Measurements from ENCODE around the gene EDNRB. TPM values are rescaled to one million over a fixed set of nuclear protein-coding genes. Genes with fewer than 3 reads are reported as not detected.

Gene EDNRB
- total RNA-seq, 2 donors from 2014 or later, result 4.4 to 5.9 TPM

DNA sequence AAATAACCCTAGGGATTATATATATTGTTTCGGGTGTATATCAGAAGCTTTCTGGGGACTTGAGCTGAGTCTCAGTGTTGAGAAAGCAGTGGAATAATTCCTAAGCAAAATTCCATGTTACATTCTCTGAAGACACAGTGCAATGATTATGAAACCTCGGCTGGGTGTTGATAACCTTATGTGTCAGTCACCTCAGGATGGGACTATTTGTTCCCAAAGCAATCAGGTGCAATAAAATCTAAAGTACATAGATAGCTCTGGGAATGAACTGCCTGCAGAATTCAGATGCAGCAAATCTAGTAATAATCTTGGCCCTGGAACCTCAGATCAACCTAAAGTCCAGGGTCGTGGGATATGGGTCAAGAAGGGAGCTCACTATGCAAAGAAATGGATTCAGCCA lies 53.0 kb downstream of the EDNRB start:
- no peak overlapping the region for H3K27ac Mint-ChIP-seq
- peaks cover 28% of the 10 kb centered on the region for H3K4me1 Mint-ChIP-seq

DNA sequence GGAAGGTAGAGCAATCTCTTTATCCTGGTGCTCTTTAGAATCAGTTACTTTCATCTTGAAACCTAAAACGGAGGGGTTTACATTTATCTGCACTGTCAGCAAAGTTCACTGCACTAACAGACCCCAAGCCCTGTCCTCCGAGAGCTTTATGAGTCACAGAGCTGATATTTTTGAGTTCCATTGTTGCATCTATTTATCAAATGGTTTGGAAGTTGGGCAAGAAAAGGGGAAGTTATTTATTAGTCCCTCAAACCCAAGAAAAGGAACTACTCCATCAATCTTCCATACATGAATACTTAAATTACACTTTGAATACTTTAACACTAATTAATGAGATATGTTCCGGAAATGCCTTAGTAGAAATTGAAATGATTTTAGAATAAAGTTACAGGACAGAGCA lies 55.5 kb downstream of the EDNRB start:
- Histone ChIP-seq H3K4me1 (ENCODE audit: control insufficient read depth, insufficient read depth, low read length) (peaks cover 3% of the 10 kb centered on the region), H3K9ac (ENCODE audit: extremely low read depth, low read length, poor library complexity, severe bottlenecking) (no peak overlapping the region), H3K27ac (ENCODE audit: low read depth, low read length) (no peak overlapping the region), H3K4me3 (ENCODE audit: low read length) (no peak overlapping the region), H3K9me3 (ENCODE audit: control insufficient read depth, low read length) (no peaks in the 10 kb centered on the region), H3K36me3 (ENCODE audit: control insufficient read depth, insufficient read depth, low read length) (no peaks in the 10 kb centered on the region), H3K27me3 (ENCODE audit: control insufficient read depth, insufficient read depth, low read length, poor library complexity, severe bottlenecking) (peaks cover 10% of the 10 kb centered on the region)
- 83 to 93% methylated on average over 1 to 3 of the region's 3 CpGs for WGBS, 2 experiments (ENCODE audit: insufficient coverage in 1 of 2, insufficient read length in 1 of 2)
- TF ChIP-seq, protein P1, sequence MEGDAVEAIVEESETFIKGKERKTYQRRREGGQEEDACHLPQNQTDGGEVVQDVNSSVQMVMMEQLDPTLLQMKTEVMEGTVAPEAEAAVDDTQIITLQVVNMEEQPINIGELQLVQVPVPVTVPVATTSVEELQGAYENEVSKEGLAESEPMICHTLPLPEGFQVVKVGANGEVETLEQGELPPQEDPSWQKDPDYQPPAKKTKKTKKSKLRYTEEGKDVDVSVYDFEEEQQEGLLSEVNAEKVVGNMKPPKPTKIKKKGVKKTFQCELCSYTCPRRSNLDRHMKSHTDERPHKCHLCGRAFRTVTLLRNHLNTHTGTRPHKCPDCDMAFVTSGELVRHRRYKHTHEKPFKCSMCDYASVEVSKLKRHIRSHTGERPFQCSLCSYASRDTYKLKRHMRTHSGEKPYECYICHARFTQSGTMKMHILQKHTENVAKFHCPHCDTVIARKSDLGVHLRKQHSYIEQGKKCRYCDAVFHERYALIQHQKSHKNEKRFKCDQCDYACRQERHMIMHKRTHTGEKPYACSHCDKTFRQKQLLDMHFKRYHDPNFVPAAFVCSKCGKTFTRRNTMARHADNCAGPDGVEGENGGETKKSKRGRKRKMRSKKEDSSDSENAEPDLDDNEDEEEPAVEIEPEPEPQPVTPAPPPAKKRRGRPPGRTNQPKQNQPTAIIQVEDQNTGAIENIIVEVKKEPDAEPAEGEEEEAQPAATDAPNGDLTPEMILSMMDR (conservative IDR thresholded peaks at IDR 0.05), result no peak
- no peaks in the 10 kb centered on the region for H3K27me3 Mint-ChIP-seq (ENCODE audit: insufficient read depth)
- no peak overlapping the region for H3K4me3 Mint-ChIP-seq
- H3K4me1 Mint-ChIP-seq, result peaks cover 27% of the 10 kb centered on the region
- DNase-seq, result no peak
- H3K9me3 Mint-ChIP-seq, result peaks cover 5% of the 10 kb centered on the region
- H3K36me3 Mint-ChIP-seq (ENCODE audit: low read depth), result no peaks in the 10 kb centered on the region
- H3K27ac Mint-ChIP-seq, result no peak overlapping the region

More for the DNA sequence above, 53.0 kb downstream of the EDNRB start:
- Mint-ChIP-seq H3K4me3 (no peak overlapping the region), H3K9me3 (peaks cover 12% of the 10 kb centered on the region), H3K36me3 (ENCODE audit: low read depth) (peaks cover 3% of the 10 kb centered on the region), H3K27me3 (ENCODE audit: insufficient read depth) (peaks cover 10% of the 10 kb centered on the region)
- Histone ChIP-seq H3K4me3 (ENCODE audit: low read length) (no peak overlapping the region), H3K36me3 (ENCODE audit: control insufficient read depth, insufficient read depth, low read length) (no peaks in the 10 kb centered on the region), H3K27me3 (ENCODE audit: control insufficient read depth, insufficient read depth, low read length, poor library complexity, severe bottlenecking) (peaks cover 15% of the 10 kb centered on the region), H3K4me1 (ENCODE audit: control insufficient read depth, insufficient read depth, low read length) (peaks cover 3% of the 10 kb centered on the region), H3K9ac (ENCODE audit: extremely low read depth, low read length, poor library complexity, severe bottlenecking) (no peak overlapping the region), H3K27ac (ENCODE audit: low read depth, low read length) (no peak overlapping the region), H3K9me3 (ENCODE audit: control insufficient read depth, low read length) (peaks cover 7% of the 10 kb centered on the region)
- no peak for DNase-seq
- 91 to 92% methylated on average over 3 of the region's 3 CpGs for WGBS, 2 experiments (ENCODE audit: insufficient coverage in 1 of 2, insufficient read length in 1 of 2)
- TF ChIP-seq, protein P1 (conservative IDR thresholded peaks at IDR 0.05), result no peak

GRCh38 chr13:77861741-77862140 lies 56.9 kb downstream of the EDNRB start:
- H3K36me3 Mint-ChIP-seq (ENCODE audit: low read depth), result no peaks in the 10 kb centered on the region
- Histone ChIP-seq H3K9ac (ENCODE audit: extremely low read depth, low read length, poor library complexity, severe bottlenecking) (no peak overlapping the region), H3K9me3 (ENCODE audit: control insufficient read depth, low read length) (no peaks in the 10 kb centered on the region), H3K4me3 (ENCODE audit: low read length) (no peak overlapping the region), H3K36me3 (ENCODE audit: control insufficient read depth, insufficient read depth, low read length) (no peaks in the 10 kb centered on the region), H3K27me3 (ENCODE audit: control insufficient read depth, insufficient read depth, low read length, poor library complexity, severe bottlenecking) (peaks cover 10% of the 10 kb centered on the region), H3K4me1 (ENCODE audit: control insufficient read depth, insufficient read depth, low read length) (no peaks in the 10 kb centered on the region), H3K27ac (ENCODE audit: low read depth, low read length) (no peak overlapping the region)
- DNase-seq, result no peak
- 91 to 100% methylated on average over 3 of the region's 3 CpGs for WGBS, 2 experiments (ENCODE audit: insufficient coverage in 1 of 2, insufficient read length in 1 of 2)
- H3K9me3 Mint-ChIP-seq, result no peaks in the 10 kb centered on the region
- TF ChIP-seq, protein P1 (conservative IDR thresholded peaks at IDR 0.05), result no peak
- no peaks in the 10 kb centered on the region for H3K27me3 Mint-ChIP-seq (ENCODE audit: insufficient read depth)
- H3K27ac Mint-ChIP-seq, result no peak overlapping the region
- peaks cover 15% of the 10 kb centered on the region for H3K4me1 Mint-ChIP-seq
- H3K4me3 Mint-ChIP-seq, result no peak overlapping the region
